Spleen (tissue), 11 donors: ENCODE results near the gene CCL21. TPM values are rescaled to one million over a fixed set of nuclear protein-coding genes. Genes with fewer than 3 reads are reported as not detected.

Experiments used
- DNase-seq: peaks from one replicate; pipeline ENCODE4 v3.0.0-alpha.2; 2020
- H3K27ac ChIP-seq, 8 donors: fragments of 200-600 bp; sonication (generic) in 7 of 8; 1 replicate in 4 of 8; 2 replicates in 4 of 8; pipeline versions ENCODE4 v1.5.0 to v1.8.0; 2016 to 2021; ENCODE audit warnings: inconsistent platforms in 4 of 8, mild to moderate bottlenecking in 4 of 8, moderate library complexity in 1 of 8
- H3K27me3 ChIP-seq, 7 donors: fragments of 200-600 bp; sonication (generic) in 6 of 7; replicated peaks in 1 of 7; 1 replicate in 4 of 7; 2 replicates in 3 of 7; pipeline versions ENCODE4 v1.5.0 to v1.8.0; 2016 to 2021; ENCODE audit warnings: inconsistent platforms in 3 of 7, mild to moderate bottlenecking in 1 of 7
- H3K36me3 ChIP-seq, 6 donors: fragments of 200-600 bp; sonication (generic) in 5 of 6; 1 replicate in 4 of 6; 2 replicates in 2 of 6; pipeline versions ENCODE4 v1.5.0 to v1.8.0; 2016 to 2021; ENCODE audit warnings: inconsistent platforms in 2 of 6
- H3K4me1 ChIP-seq, 6 donors: fragments of 200-600 bp; sonication (generic) in 5 of 6; 1 replicate in 3 of 6; 2 replicates in 3 of 6; pipeline versions ENCODE4 v1.5.0 to v1.8.0; 2016 to 2021; ENCODE audit warnings: inconsistent platforms in 3 of 6
- H3K4me3 ChIP-seq, 8 donors: fragments of 200-600 bp; sonication (generic) in 7 of 8; 1 replicate in 4 of 8; 2 replicates in 4 of 8; pipeline versions ENCODE4 v1.5.0 to v1.8.0; 2016 to 2021; ENCODE audit warnings: inconsistent platforms in 4 of 8, mild to moderate bottlenecking in 4 of 8, moderate library complexity in 2 of 8
- H3K9me3 ChIP-seq, 8 donors: fragments of 200-600 bp; sonication (generic) in 7 of 8; 1 replicate in 4 of 8; 2 replicates in 4 of 8; pipeline versions ENCODE4 v1.5.0 to v1.8.0; 2016 to 2021; ENCODE audit warnings: inconsistent platforms in 4 of 8
- POLR2A ChIP-seq, 3 donors: fragments of 450-650 bp; IDR thresholded peaks; one replicate each; pipeline ENCODE4 v1.5.1; 2017; ENCODE audit warnings: antibody characterized with exemption in 3 of 3, mild to moderate bottlenecking in 1 of 3
- POLR2AphosphoS5 ChIP-seq, 3 donors: sonication (generic); formaldehyde crosslinking; IDR thresholded peaks; one replicate each; pipeline ENCODE4 v1.5.1; 2017; ENCODE audit warnings: antibody characterized with exemption in 3 of 3
- WGBS, 5 donors: extraction: QIAGEN DNeasy Blood & Tissue Kit in 3 of 5; methylation state at CpG; one replicate each; pipeline versions ENCODE4 v1.1.5 to v1.1.7; 2013 to 2018; 5-methylcytosine and 5-hydroxymethylcytosine counted together
- intact Hi-C: fragments of 100-400 bp; cut with DNase I; formaldehyde crosslinking; loops from one replicate; pipeline ENCODE4 v1.15.0; 2023; ENCODE audit warnings: low total_unique reads
- polyA plus RNA-seq, 3 donors: library from polyadenylated mRNA; stranded (reverse); fragments of 200-250 nt; gene quantifications; one replicate each; pipeline ENCODE4 v1.2.1, GENCODE V29; 2013
- total RNA-seq, 7 donors: library from RNA; depleted of rRNA in 3 of 7; stranded (reverse); fragments of >200 nt in 3 of 7; fragmentation: NEBNext Ultra II Directional in 4 of 7; extraction: Animal tissue kit (Norgen Biotek cat#: 25700) in 4 of 7; gene quantifications; one replicate each; pipeline versions ENCODE4 v1.1.0 to v1.2.1, GENCODE V29; 2016 to 2021
- TF ChIP-seq, protein P1 (sequence below), 11 experiments: fragments of 200-600 bp in 7 of 11; fragments of 450-650 bp in 4 of 11; sonication (generic) in 4 of 11; IDR thresholded peaks in 8 of 11; conservative IDR thresholded peaks in 3 of 11; 1 replicate in 7 of 11; 2 replicates in 4 of 11; pipeline versions ENCODE4 v1.4.0 to v1.8.0; 2016 to 2021; ENCODE audit warnings: antibody characterized with exemption in 11 of 11, inconsistent platforms in 4 of 11, mild to moderate bottlenecking in 1 of 11
- donor health status: healthy with polysubstance abuse.
- donor health status: DM: no; HTN: no; CAD: no; lungs with moderate emphysema.
- donor health status: DM: no; HTN: no; CAD: no.
- donor health status: Bipolar disorder and iron deficiency.
- donor health status: healthy.
- donor health status: DM: no; HTN: no; CAD: no.
- donor health status: DM: yes; HTN: yes; CAD: no.

The CCL21 gene
- total and polyA plus RNA-seq, 10 donors = 45.1 to 367 (median 186) TPM

DNA sequence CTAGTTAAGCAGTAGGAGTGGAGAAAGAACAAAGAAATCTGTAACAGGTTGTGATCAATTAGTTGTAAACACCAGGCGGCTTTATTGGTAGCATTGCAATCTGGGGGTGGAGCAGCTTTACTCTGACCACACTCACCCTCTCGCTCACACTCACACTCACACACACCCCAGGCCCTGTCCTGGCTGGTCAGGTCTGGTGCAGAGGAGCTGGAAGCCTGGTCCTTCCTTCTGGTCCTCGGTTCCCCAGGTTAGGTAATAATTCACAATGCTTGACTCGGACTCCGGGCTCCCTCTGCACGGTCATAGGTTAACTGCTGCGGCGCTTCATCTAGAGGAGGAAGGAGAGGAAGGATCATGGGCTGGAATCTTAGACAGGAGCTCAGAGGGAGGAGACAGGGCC is 20.4 kb downstream of the CCL21 start:
- TF ChIP-seq POLR2AphosphoS5 (IDR thresholded peaks at IDR 0.05) (no peak), POLR2A (IDR thresholded peaks at IDR 0.05) (no peak)
- TF ChIP-seq, protein P1, sequence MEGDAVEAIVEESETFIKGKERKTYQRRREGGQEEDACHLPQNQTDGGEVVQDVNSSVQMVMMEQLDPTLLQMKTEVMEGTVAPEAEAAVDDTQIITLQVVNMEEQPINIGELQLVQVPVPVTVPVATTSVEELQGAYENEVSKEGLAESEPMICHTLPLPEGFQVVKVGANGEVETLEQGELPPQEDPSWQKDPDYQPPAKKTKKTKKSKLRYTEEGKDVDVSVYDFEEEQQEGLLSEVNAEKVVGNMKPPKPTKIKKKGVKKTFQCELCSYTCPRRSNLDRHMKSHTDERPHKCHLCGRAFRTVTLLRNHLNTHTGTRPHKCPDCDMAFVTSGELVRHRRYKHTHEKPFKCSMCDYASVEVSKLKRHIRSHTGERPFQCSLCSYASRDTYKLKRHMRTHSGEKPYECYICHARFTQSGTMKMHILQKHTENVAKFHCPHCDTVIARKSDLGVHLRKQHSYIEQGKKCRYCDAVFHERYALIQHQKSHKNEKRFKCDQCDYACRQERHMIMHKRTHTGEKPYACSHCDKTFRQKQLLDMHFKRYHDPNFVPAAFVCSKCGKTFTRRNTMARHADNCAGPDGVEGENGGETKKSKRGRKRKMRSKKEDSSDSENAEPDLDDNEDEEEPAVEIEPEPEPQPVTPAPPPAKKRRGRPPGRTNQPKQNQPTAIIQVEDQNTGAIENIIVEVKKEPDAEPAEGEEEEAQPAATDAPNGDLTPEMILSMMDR (IDR thresholded peaks at IDR 0.05 in 8 of 11, conservative IDR thresholded peaks at IDR 0.05 in 3 of 11) = no peak
- no peaks in the 10 kb centered on the region for H3K36me3 ChIP-seq
- H3K4me1 ChIP-seq = peaks cover 0 to 27% (median 0%) of the 10 kb centered on the region in 6 donors
- 81 to 93% (median 87%) methylated on average over 8 of the region's 8 CpGs for WGBS, 5 donors
- intact Hi-C loops = no loop called here
- no peak overlapping the region for H3K27ac ChIP-seq
- no peaks in the 10 kb centered on the region for H3K9me3 ChIP-seq
- H3K27me3 ChIP-seq = no peaks in the 10 kb centered on the region
- DNase-seq = no peak
- no peak overlapping the region for H3K4me3 ChIP-seq

GRCh38 chr9:34689116-34689470 is 20.8 kb downstream of the CCL21 start:
- WGBS, 5 donors = 72 to 92% (median 83%) methylated on average over 4 of the region's 4 CpGs
- peaks cover 0 to 27% (median 0%) of the 10 kb centered on the region in 6 donors for H3K4me1 ChIP-seq

GRCh38 chr9:34688329-34689115 is 21.4 kb downstream of the CCL21 start:
- no peak for DNase-seq
- Histone ChIP-seq H3K27ac (no peak overlapping the region), H3K4me1 (peaks cover 0 to 27% (median 0%) of the 10 kb centered on the region in 6 donors), H3K9me3 (no peaks in the 10 kb centered on the region), H3K36me3 (no peaks in the 10 kb centered on the region), H3K27me3 (no peaks in the 10 kb centered on the region), H3K4me3 (no peak overlapping the region)
- TF ChIP-seq POLR2A (IDR thresholded peaks at IDR 0.05) (no peak), POLR2AphosphoS5 (IDR thresholded peaks at IDR 0.05) (no peak)
- TF ChIP-seq, protein P1 (IDR thresholded peaks at IDR 0.05 in 8 of 11, conservative IDR thresholded peaks at IDR 0.05 in 3 of 11) = no peak
- intact Hi-C loops = no loop called here
- WGBS, 5 donors = 69 to 86% (median 74%) methylated on average over 5 of the region's 5 CpGs

More at GRCh38 chr9:34689116-34689470, 20.8 kb downstream of the CCL21 start:
- Histone ChIP-seq H3K27me3 (no peaks in the 10 kb centered on the region), H3K27ac (no peak overlapping the region), H3K9me3 (no peaks in the 10 kb centered on the region), H3K4me3 (no peak overlapping the region), H3K36me3 (no peaks in the 10 kb centered on the region)
- no peak for DNase-seq
- TF ChIP-seq, protein P1 (IDR thresholded peaks at IDR 0.05 in 8 of 11, conservative IDR thresholded peaks at IDR 0.05 in 3 of 11) = no peak
- TF ChIP-seq POLR2AphosphoS5 (IDR thresholded peaks at IDR 0.05) (no peak), POLR2A (IDR thresholded peaks at IDR 0.05) (no peak)
- intact Hi-C loops = no loop called here

DNA sequence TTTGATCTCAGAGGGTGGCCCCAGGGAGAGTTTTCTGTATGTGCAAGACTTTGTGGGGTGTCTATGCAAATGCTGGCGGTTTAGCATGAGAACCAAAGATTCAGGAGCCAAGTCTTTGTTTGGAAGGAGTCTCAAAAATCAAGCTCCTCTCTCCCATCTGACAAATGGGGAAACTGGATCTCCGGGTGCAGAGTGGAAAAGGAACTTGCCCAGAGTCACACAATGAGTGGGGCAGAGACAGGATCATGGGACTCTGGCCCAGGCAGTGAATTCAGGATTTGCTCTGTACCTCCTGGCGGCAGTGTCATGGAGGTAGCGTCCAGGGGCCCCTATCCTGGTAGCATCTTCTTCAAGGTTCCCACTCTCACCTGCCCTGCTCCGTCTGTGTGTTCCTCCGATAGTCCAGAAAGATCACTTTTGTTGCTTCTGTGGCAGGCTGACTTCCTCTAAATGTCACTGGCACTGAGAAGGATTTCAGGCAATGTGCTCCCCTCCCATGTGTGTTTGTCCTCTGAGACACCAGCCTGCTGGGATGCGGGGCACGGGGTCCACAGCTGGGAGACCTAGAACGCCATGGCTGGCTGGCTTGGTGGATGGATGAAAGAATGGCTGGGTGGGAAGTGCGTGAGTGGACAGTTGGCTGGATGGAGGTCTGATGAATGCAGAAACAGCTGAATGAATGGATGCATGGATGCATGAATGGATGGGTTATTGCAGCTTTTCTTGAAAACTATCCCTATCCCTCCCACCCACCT is 22.5 kb downstream of the CCL21 start:
- intact Hi-C loops = no loop called here
- WGBS, 5 donors = 77 to 89% (median 82%) methylated on average over 10 of the region's 10 CpGs
- no peak for DNase-seq

More for the DNA sequence above, 22.5 kb downstream of the CCL21 start:
- no peak overlapping the region for H3K4me3 ChIP-seq
- H3K4me1 ChIP-seq = peaks cover 0 to 27% (median 0%) of the 10 kb centered on the region in 6 donors
- no peak overlapping the region for H3K27ac ChIP-seq
- H3K36me3 ChIP-seq = no peaks in the 10 kb centered on the region
- no peaks in the 10 kb centered on the region for H3K27me3 ChIP-seq
- H3K9me3 ChIP-seq = no peaks in the 10 kb centered on the region
- no peak for TF ChIP-seq POLR2AphosphoS5 (IDR thresholded peaks at IDR 0.05)
- TF ChIP-seq, protein P1 (IDR thresholded peaks at IDR 0.05 in 8 of 11, conservative IDR thresholded peaks at IDR 0.05 in 3 of 11) = no peak
- no peak for TF ChIP-seq POLR2A (IDR thresholded peaks at IDR 0.05)
